IMR-90 (cell line): ENCODE measurements around the gene RPEL1. TPM values are rescaled to one million over a fixed set of nuclear protein-coding genes. Genes with fewer than 3 reads are reported as not detected.
"Not testable (repeated sequence)": the region's sequence is repeated elsewhere in the genome, so short reads cannot be mapped to it uniquely, and the experiment has no call there.

Experiments
- ATAC-seq: fragments of 200-7000 bp; cut with Tn5 transposase; 2 replicates; pipeline ENCODE4 v1.9.1; 2020; ENCODE audit warnings: low read depth, mild to moderate bottlenecking, moderate library complexity
- BruUV-seq: library from RNA; stranded (reverse); fragments of 400-500 nt; replicated peaks from 2 replicates; lab custom pipeline; 2021; lab: Mats Ljungman, UMichigan
- CTCF ChIA-PET: fragments of 300-600 bp; formaldehyde crosslinking; extraction: SDS; loops from one replicate; lab custom pipeline; 2021; ENCODE audit warnings: antibody characterized with exemption; lab: Yijun Ruan, JAX
- POLR2A ChIA-PET: fragments of 300-600 bp; sonication (Branson Sonifier 250); formaldehyde crosslinking; loops from one replicate; lab custom pipeline; 2022; ENCODE audit warnings: antibody characterized with exemption; ENCODE audit not compliant: unreplicated experiment; lab: Charles Lee
- DNase-seq: peaks from one replicate; pipeline ENCODE4 v3.0.0; 2013
- H2AFZ ChIP-seq: replicated peaks from 2 replicates; pipeline ENCODE3; 2013; ENCODE audit warnings: low read length, mild to moderate bottlenecking; ENCODE audit not compliant: poor library complexity
- H2AK5ac ChIP-seq: 2 replicates; pipeline ENCODE4 v1.6.1; 2013; ENCODE audit warnings: low read depth, low read length, inconsistent platforms
- H2AK9ac ChIP-seq: replicated peaks from 2 replicates; pipeline ENCODE3; 2013; ENCODE audit warnings: mild to moderate bottlenecking, low read depth, low read length, moderate library complexity; ENCODE audit not compliant: poor library complexity
- H2BK120ac ChIP-seq: 2 replicates; pipeline ENCODE4 v1.6.1; 2013; ENCODE audit warnings: low read depth, low read length, inconsistent platforms
- H2BK15ac ChIP-seq: 3 replicates; pipeline ENCODE4 v1.6.1; 2013; ENCODE audit warnings: low read depth, low read length, inconsistent platforms
- H2BK20ac ChIP-seq: 2 replicates; pipeline ENCODE4 v1.6.1; 2013; ENCODE audit warnings: low read depth, mild to moderate bottlenecking, inconsistent platforms, low read length, moderate library complexity
- H2BK5ac ChIP-seq: 2 replicates; pipeline ENCODE4 v1.6.1; 2013; ENCODE audit warnings: mild to moderate bottlenecking, low read depth, low read length, inconsistent platforms; ENCODE audit not compliant: poor library complexity, severe bottlenecking
- H3K14ac ChIP-seq: replicated peaks from 2 replicates; pipeline ENCODE4 v1.6.1; 2013; ENCODE audit warnings: low read depth, low read length, inconsistent platforms
- H3K18ac ChIP-seq: 2 replicates; pipeline ENCODE4 v1.6.1; 2013; ENCODE audit warnings: low read depth, low read length, control low read depth
- H3K23ac ChIP-seq: 2 replicates; pipeline ENCODE4 v1.6.1; 2013; ENCODE audit warnings: low read depth, low read length, inconsistent platforms
- H3K27ac ChIP-seq: 2 replicates; pipeline ENCODE4 v1.5.1; 2013; ENCODE audit warnings: mild to moderate bottlenecking, control low read depth, low read length; ENCODE audit not compliant: insufficient read depth
- H3K27me3 ChIP-seq: 2 replicates; pipeline ENCODE4 v1.6.1; 2013; ENCODE audit warnings: low read length; ENCODE audit not compliant: control insufficient read depth, insufficient read depth
- H3K36me3 ChIP-seq: 2 replicates; pipeline ENCODE4 v1.6.1; 2013; ENCODE audit warnings: low read length, mixed read lengths; ENCODE audit not compliant: control insufficient read depth, insufficient read depth
- H3K4ac ChIP-seq: 2 replicates; pipeline ENCODE4 v1.6.1; 2013; ENCODE audit warnings: low read depth, low read length, inconsistent platforms
- H3K4me1 ChIP-seq: 2 replicates; pipeline ENCODE4 v1.6.1; 2013; ENCODE audit warnings: low read length, mixed read lengths; ENCODE audit not compliant: control insufficient read depth, insufficient read depth
- H3K4me2 ChIP-seq: 2 replicates; pipeline ENCODE4 v1.6.1; 2013; ENCODE audit warnings: low read depth, mild to moderate bottlenecking, control low read depth, low read length, moderate library complexity
- H3K4me3 ChIP-seq: 2 replicates; pipeline ENCODE4 v1.5.1; 2013; ENCODE audit warnings: low read depth, mild to moderate bottlenecking, control low read depth, low read length, moderate library complexity; ENCODE audit not compliant: insufficient read depth
- H3K56ac ChIP-seq: 2 replicates; pipeline ENCODE4 v1.6.1; 2013; ENCODE audit warnings: low read length, inconsistent platforms; ENCODE audit not compliant: insufficient read depth; ENCODE audit errors: extremely low read depth
- H3K79me1 ChIP-seq, 2 experiments: 2 replicates each; pipeline ENCODE4 v1.6.1; 2013; ENCODE audit warnings: low read length in 2 of 2, inconsistent platforms in 1 of 2, low read depth in 1 of 2
- H3K9ac ChIP-seq: 2 replicates; pipeline ENCODE4 v1.6.1; 2013; ENCODE audit warnings: low read depth, low read length, control low read depth
- H3K9me1 ChIP-seq: 2 replicates; pipeline ENCODE4 v1.6.1; 2013; ENCODE audit warnings: low read length, inconsistent platforms; ENCODE audit not compliant: insufficient read depth
- H3K9me3 ChIP-seq: 2 replicates; pipeline ENCODE4 v1.6.1; 2013; ENCODE audit warnings: low read length; ENCODE audit not compliant: control insufficient read depth, insufficient read depth
- H4K20me1 ChIP-seq: 2 replicates; pipeline ENCODE4 v1.6.1; 2013; ENCODE audit warnings: low read length, inconsistent platforms; ENCODE audit not compliant: insufficient read depth
- H4K5ac ChIP-seq: 2 replicates; pipeline ENCODE4 v1.6.1; 2013; ENCODE audit warnings: mild to moderate bottlenecking, low read depth, low read length, control low read depth
- H4K8ac ChIP-seq, 2 experiments: 2 replicates each; pipeline ENCODE4 v1.6.1; 2013; ENCODE audit warnings: low read depth in 2 of 2, low read length in 2 of 2, control low read depth in 1 of 2, inconsistent platforms in 1 of 2
- H4K91ac ChIP-seq: 2 replicates; pipeline ENCODE4 v1.6.1; 2013; ENCODE audit warnings: low read depth, low read length, inconsistent platforms; ENCODE audit not compliant: insufficient read depth
- CEBPB ChIP-seq: IDR thresholded peaks from 2 replicates; pipeline ENCODE4 v1.6.1; 2012; ENCODE audit warnings: low read depth, low read length, improper control_type of control experiment
- CHD1 ChIP-seq: IDR thresholded peaks from 2 replicates; pipeline ENCODE4 v1.6.1; 2012; ENCODE audit warnings: low read depth, low read length, improper control_type of control experiment
- ELK1 ChIP-seq: fragments of 150-350 bp; IDR thresholded peaks from 2 replicates; pipeline ENCODE4 v1.6.1; 2016; ENCODE audit warnings: low read depth, mild to moderate bottlenecking, low read length, moderate library complexity, borderline replicate concordance
- MAZ ChIP-seq: IDR thresholded peaks from 2 replicates; pipeline ENCODE4 v1.6.1; 2012; ENCODE audit warnings: low read depth, mild to moderate bottlenecking, low read length, improper control_type of control experiment, moderate library complexity, borderline replicate concordance
- NFE2L2 ChIP-seq: fragments of 150-350 bp; IDR thresholded peaks from 2 replicates; pipeline ENCODE4 v1.6.1; 2016; ENCODE audit warnings: low read depth, mild to moderate bottlenecking, low read length
- RAD21 ChIP-seq: IDR thresholded peaks from 2 replicates; pipeline ENCODE4 v1.6.1; 2012; ENCODE audit warnings: low read length, improper control_type of control experiment
- RCOR1 ChIP-seq: IDR thresholded peaks from 2 replicates; pipeline ENCODE4 v1.6.1; 2012; ENCODE audit warnings: mild to moderate bottlenecking, low read length, improper control_type of control experiment; ENCODE audit not compliant: insufficient replicate concordance
- SMC3 ChIP-seq: fragments of 150-350 bp; IDR thresholded peaks from 2 replicates; pipeline ENCODE4 v1.6.1; 2016; ENCODE audit warnings: low read depth, mild to moderate bottlenecking, antibody characterized with exemption, low read length, moderate library complexity
- WGBS, 2 experiments: methylation state at CpG; one replicate each; pipeline versions ENCODE4 v1.1.5 to v1.1.7; 2013; ENCODE audit warnings: missing lambda C conversion rate in 2 of 2; ENCODE audit not compliant: insufficient read length in 1 of 2; ENCODE audit errors: extremely low coverage in 2 of 2; 5-methylcytosine and 5-hydroxymethylcytosine counted together
- dilution Hi-C: fragments of 300-500 bp; cut with HindIII; formaldehyde crosslinking; loops from one replicate; pipeline ENCODE4 v1.14.3; 2018; ENCODE audit warnings: low sequenced_read_pairs; ENCODE audit not compliant: unreplicated experiment
- in situ Hi-C: fragments of 300-500 bp; cut with MboI; formaldehyde crosslinking; loops from 3 replicates; pipeline ENCODE4 v1.14.3; 2019; ENCODE audit warnings: low sequenced_read_pairs, inconsistent platforms, mixed read lengths
- intact Hi-C: fragments of 100-400 bp; cut with micrococcal nuclease; formaldehyde crosslinking; loops from 2 replicates; pipeline ENCODE4 v1.10.0; 2022
- polyA plus RNA-seq, 3 experiments: library from polyadenylated mRNA; depleted of rRNA; stranded (reverse); fragments of >200 nt; gene quantifications; 2 replicates each; pipeline ENCODE4 v1.2.3, GENCODE V29; 2012; ENCODE audit warnings: low replicate concordance in 1 of 3
- total RNA-seq: library from RNA; depleted of rRNA; stranded (reverse); fragments of >200 nt; gene quantifications from 2 replicates; pipeline ENCODE4 v1.2.3, GENCODE V29; 2012

RPEL1 gene
- total and polyA plus RNA-seq, 2 of the 4 experiments (the other 2 are of a cell fraction), result under 0.01 to 0.26 TPM

- Histone ChIP-seq H3K79me1 (peaks cover 0 to 3% of the 10 kb centered on the region in 2 experiments; a peak in 1 of 4 replicates), H3K9me1 (0 out of 2 replicates have a peak, but pooled peaks cover 1% of the 10 kb centered on the region), H2BK15ac (no peak overlapping the region), H3K4me2 (no peak overlapping the region), H3K9ac (no peak overlapping the region), H2AK9ac (no peak overlapping the region), H2BK20ac (no peak overlapping the region), H4K91ac (no peak overlapping the region), H2BK120ac (no peak overlapping the region), H2AK5ac (no peak overlapping the region), H3K4me1 (peaks cover 2% of the 10 kb centered on the region; the same call in 1 of the 2 replicates), H3K4ac (no peak overlapping the region), H2AFZ (no peak overlapping the region), H3K27ac (no peak overlapping the region), H2BK5ac (no peak overlapping the region), H3K4me3 (no peak overlapping the region), H3K27me3 (no peaks in the 10 kb centered on the region), H4K20me1 (no peaks in the 10 kb centered on the region), H3K36me3 (no peaks in the 10 kb centered on the region), H4K8ac (no peak overlapping the region), H3K9me3 (peaks cover 9% of the 10 kb centered on the region), H3K56ac (no peak overlapping the region), H3K18ac (no peak overlapping the region), H3K14ac (no peak overlapping the region), H3K23ac (no peak overlapping the region), H4K5ac (no peak overlapping the region)
- in situ Hi-C loops, result no loop called here
- TF ChIP-seq CEBPB (no peak), NFE2L2 (no peak), CHD1 (no peak), RAD21 (no peak), SMC3 (no peak), ELK1 (no peak), RCOR1 (no peak), MAZ (no peak)
- ChIA-PET POLR2A (no interaction called here), CTCF (no interaction called here)
- WGBS, 2 experiments, result 86% methylated on average over 4 of the region's 4 CpGs; no CpG with 5 or more reads in 1 of the 2 experiments
- no TSS peak for BruUV-seq
- dilution Hi-C loops, result no loop called here
- ATAC-seq, result no peak
- no peak for DNase-seq
- intact Hi-C loops, result no loop called here
These were observed 21.6 kb upstream of the RPEL1 start for GRCh38 chr10:103224133-103224532.

- H3K4ac ChIP-seq, H2BK5ac ChIP-seq, H3K9me1 ChIP-seq, H2BK15ac ChIP-seq, H2BK20ac ChIP-seq, H3K18ac ChIP-seq, CTCF ChIA-PET, H3K9me3 ChIP-seq, H4K20me1 ChIP-seq, H3K56ac ChIP-seq, H3K23ac ChIP-seq, H4K91ac ChIP-seq, H3K79me1 ChIP-seq, dilution Hi-C loops, intact Hi-C loops, H3K4me2 ChIP-seq, POLR2A ChIA-PET, H2BK120ac ChIP-seq, H4K5ac ChIP-seq, H3K9ac ChIP-seq, H3K27ac ChIP-seq, H3K4me1 ChIP-seq, H3K27me3 ChIP-seq, H3K14ac ChIP-seq, H2AK5ac ChIP-seq, H4K8ac ChIP-seq, H3K4me3 ChIP-seq, H3K36me3 ChIP-seq, in situ Hi-C loops, BruUV-seq, H2AK9ac ChIP-seq, ATAC-seq, H2AFZ ChIP-seq, DNase-seq: not testable (repeated sequence)
- WGBS, 2 experiments, result 94% methylated on average over 2 of the region's 5 CpGs; no CpG with 5 or more reads in 1 of the 2 experiments
These were observed 21.0 kb upstream of the RPEL1 start for GRCh38 chr10:103224721-103225120.
